ENCODE measurements around the gene DEUP1. TPM values are rescaled to one million over a fixed set of nuclear protein-coding genes. Genes with fewer than 3 reads are reported as not detected.

Gene DEUP1
- total and polyA plus RNA-seq, 2 donors (not counting 1 experiment from before 2014, with no cell fraction given): not detected

DNA sequence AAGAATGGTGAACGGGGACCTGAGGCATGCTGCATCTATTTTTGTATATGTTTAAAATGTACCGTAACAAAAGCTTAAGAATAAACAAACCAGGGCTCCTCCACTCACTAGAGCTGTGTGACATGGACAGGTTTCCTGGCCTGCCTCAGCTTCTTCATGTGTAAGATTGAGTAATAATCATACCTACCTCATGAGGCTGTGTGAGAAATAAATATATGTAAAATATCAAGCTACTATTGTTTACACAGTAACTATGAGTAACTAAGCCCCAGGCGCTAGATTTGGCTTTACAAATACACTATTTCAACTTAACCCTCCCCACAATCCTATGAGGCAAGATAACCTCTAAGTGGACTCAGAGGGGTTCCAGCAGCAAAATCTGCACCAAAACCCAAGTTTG lies 146.3 kb downstream of the DEUP1 start:
- Histone ChIP-seq H3K4me1 (ENCODE audit: control insufficient read depth in 2 of 2, insufficient read depth in 2 of 2, low read length in 2 of 2) (no peaks in the 10 kb centered on the region), H3K79me2 (ENCODE audit: control insufficient read depth, insufficient read depth, low read length) (no peaks in the 10 kb centered on the region), H3K36me3 (replicated peaks in 1 of 2; ENCODE audit: control extremely low read depth in 1 of 2, control insufficient read depth in 1 of 2, extremely low read depth in 1 of 2, insufficient read depth in 2 of 2, low read length in 1 of 2) (no peaks in the 10 kb centered on the region), H3K27ac (ENCODE audit: low read length in 2 of 2) (no peak overlapping the region), H2AFZ (ENCODE audit: insufficient read depth, low read depth, low read length, poor library complexity, severe bottlenecking) (no peak overlapping the region), H3K4me2 (replicated peaks; ENCODE audit: low read depth, low read length, poor library complexity, severe bottlenecking) (no peak overlapping the region), H3K9ac (ENCODE audit: low read length) (no peak overlapping the region), H3K9me3 (ENCODE audit: control extremely low read depth in 1 of 3, control insufficient read depth in 2 of 3, insufficient read depth in 1 of 3, low read length in 2 of 3) (no peaks in the 10 kb centered on the region), H4K20me1 (ENCODE audit: control insufficient read depth, insufficient read depth, low read length, poor library complexity, severe bottlenecking) (no peaks in the 10 kb centered on the region), H3K27me3 (replicated peaks in 1 of 4; ENCODE audit: control extremely low read depth in 1 of 4, control insufficient read depth in 3 of 4, insufficient read depth in 4 of 4, low read length in 3 of 4) (no peaks in the 10 kb centered on the region), H3K4me3 (ENCODE audit: control extremely low read depth in 1 of 5, extremely low read depth in 1 of 5, insufficient read depth in 1 of 5, low read depth in 2 of 5, low read length in 4 of 5) (no peak overlapping the region)
- ChIA-PET CTCF (no interaction called here), POLR2A (no interaction called here)
- DNase-seq (no peak), ATAC-seq (ENCODE audit: low read depth) (no peak)
- TF ChIP-seq EZH2 (IDR thresholded peaks at IDR 0.05; ENCODE audit: borderline replicate concordance, insufficient read depth, low read depth, low read length, poor library complexity, severe bottlenecking): no peak
- TF ChIP-seq, protein P1, sequence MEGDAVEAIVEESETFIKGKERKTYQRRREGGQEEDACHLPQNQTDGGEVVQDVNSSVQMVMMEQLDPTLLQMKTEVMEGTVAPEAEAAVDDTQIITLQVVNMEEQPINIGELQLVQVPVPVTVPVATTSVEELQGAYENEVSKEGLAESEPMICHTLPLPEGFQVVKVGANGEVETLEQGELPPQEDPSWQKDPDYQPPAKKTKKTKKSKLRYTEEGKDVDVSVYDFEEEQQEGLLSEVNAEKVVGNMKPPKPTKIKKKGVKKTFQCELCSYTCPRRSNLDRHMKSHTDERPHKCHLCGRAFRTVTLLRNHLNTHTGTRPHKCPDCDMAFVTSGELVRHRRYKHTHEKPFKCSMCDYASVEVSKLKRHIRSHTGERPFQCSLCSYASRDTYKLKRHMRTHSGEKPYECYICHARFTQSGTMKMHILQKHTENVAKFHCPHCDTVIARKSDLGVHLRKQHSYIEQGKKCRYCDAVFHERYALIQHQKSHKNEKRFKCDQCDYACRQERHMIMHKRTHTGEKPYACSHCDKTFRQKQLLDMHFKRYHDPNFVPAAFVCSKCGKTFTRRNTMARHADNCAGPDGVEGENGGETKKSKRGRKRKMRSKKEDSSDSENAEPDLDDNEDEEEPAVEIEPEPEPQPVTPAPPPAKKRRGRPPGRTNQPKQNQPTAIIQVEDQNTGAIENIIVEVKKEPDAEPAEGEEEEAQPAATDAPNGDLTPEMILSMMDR (IDR thresholded peaks at IDR 0.05): no peak
- no peaks in the 10 kb centered on the region for H3K9me3 Mint-ChIP-seq (ENCODE audit: insufficient read depth)
- H3K27me3 Mint-ChIP-seq: no peaks in the 10 kb centered on the region
- no peaks in the 10 kb centered on the region for H3K4me1 Mint-ChIP-seq
- intact Hi-C loops (cut with micrococcal nuclease): no loop called here
- WGBS (ENCODE audit: insufficient coverage): 86% methylated on average over 1 of the region's 3 CpGs
- H3K4me3 Mint-ChIP-seq: no peak overlapping the region
- no peak overlapping the region for H3K27ac Mint-ChIP-seq

DNA sequence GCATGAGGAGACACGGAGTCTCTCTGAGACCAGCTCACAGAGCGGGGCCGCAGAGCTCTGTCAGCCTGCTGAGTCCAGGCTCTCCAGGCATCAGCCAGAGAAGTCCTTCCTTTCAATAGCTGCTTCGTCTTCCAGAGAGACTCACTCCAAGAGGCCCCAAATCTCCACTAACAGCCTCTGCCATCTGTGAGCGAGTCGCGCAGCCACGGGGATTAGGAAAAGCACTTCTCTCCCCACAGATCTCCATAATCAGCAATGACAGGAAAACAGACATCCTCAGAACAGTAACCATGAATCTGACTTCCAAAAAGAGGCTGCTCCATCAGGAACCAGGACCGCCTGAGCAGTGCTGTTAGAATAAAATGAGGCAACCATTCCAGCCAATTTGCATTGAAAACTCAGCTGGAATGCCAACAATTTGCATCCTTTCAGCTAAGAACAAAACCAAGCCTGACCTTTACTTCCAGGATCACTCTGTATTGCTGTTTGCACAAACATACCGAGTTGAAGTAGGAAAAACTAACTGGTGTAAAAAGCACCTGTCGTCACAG lies 147.2 kb downstream of the DEUP1 start:
- Histone ChIP-seq H3K4me2 (replicated peaks; ENCODE audit: low read depth, low read length, poor library complexity, severe bottlenecking) (no peak overlapping the region), H3K79me2 (ENCODE audit: control insufficient read depth, insufficient read depth, low read length) (no peaks in the 10 kb centered on the region), H2AFZ (ENCODE audit: insufficient read depth, low read depth, low read length, poor library complexity, severe bottlenecking) (no peak overlapping the region), H3K36me3 (replicated peaks in 1 of 2; ENCODE audit: control extremely low read depth in 1 of 2, control insufficient read depth in 1 of 2, extremely low read depth in 1 of 2, insufficient read depth in 2 of 2, low read length in 1 of 2) (no peaks in the 10 kb centered on the region), H3K9me3 (ENCODE audit: control extremely low read depth in 1 of 3, control insufficient read depth in 2 of 3, insufficient read depth in 1 of 3, low read length in 2 of 3) (no peaks in the 10 kb centered on the region), H3K4me3 (ENCODE audit: control extremely low read depth in 1 of 5, extremely low read depth in 1 of 5, insufficient read depth in 1 of 5, low read depth in 2 of 5, low read length in 4 of 5) (no peak overlapping the region), H3K9ac (ENCODE audit: low read length) (no peak overlapping the region), H4K20me1 (ENCODE audit: control insufficient read depth, insufficient read depth, low read length, poor library complexity, severe bottlenecking) (no peaks in the 10 kb centered on the region), H3K27me3 (replicated peaks in 1 of 4; ENCODE audit: control extremely low read depth in 1 of 4, control insufficient read depth in 3 of 4, insufficient read depth in 4 of 4, low read length in 3 of 4) (no peaks in the 10 kb centered on the region), H3K4me1 (ENCODE audit: control insufficient read depth in 2 of 2, insufficient read depth in 2 of 2, low read length in 2 of 2) (no peaks in the 10 kb centered on the region), H3K27ac (ENCODE audit: low read length in 2 of 2) (no peak overlapping the region)
- Mint-ChIP-seq H3K27ac (no peak overlapping the region), H3K27me3 (no peaks in the 10 kb centered on the region), H3K4me1 (no peaks in the 10 kb centered on the region), H3K4me3 (no peak overlapping the region), H3K9me3 (ENCODE audit: insufficient read depth) (no peaks in the 10 kb centered on the region)
- DNase-seq (no peak), ATAC-seq (ENCODE audit: low read depth) (no peak)
- intact Hi-C loops (cut with micrococcal nuclease): no loop called here
- TF ChIP-seq, protein P1 (IDR thresholded peaks at IDR 0.05): no peak
- TF ChIP-seq EZH2 (IDR thresholded peaks at IDR 0.05; ENCODE audit: borderline replicate concordance, insufficient read depth, low read depth, low read length, poor library complexity, severe bottlenecking): no peak
- CTCF ChIA-PET: no interaction called here
- POLR2A ChIA-PET: no interaction called here
- 99% methylated on average over 9 of the region's 11 CpGs for WGBS (ENCODE audit: insufficient coverage)
